GM10266 (cell line): ENCODE measurements around the gene TLR3.
"Not testable (repeated sequence)": the region's sequence is repeated elsewhere in the genome, so short reads cannot be mapped to it uniquely, and the experiment has no call there.

Experiments
- DNase-seq: peaks from one replicate; pipeline ENCODE4 v3.0.0; 2012; ENCODE audit errors: extremely low spot score
- TF ChIP-seq, protein P1 (sequence below): IDR thresholded peaks from 2 replicates; pipeline ENCODE4 v1.5.1; 2012; ENCODE audit warnings: mild to moderate bottlenecking, low read depth; ENCODE audit not compliant: control insufficient read depth, insufficient read depth; ENCODE audit errors: missing control alignments

TLR3 gene

DNA sequence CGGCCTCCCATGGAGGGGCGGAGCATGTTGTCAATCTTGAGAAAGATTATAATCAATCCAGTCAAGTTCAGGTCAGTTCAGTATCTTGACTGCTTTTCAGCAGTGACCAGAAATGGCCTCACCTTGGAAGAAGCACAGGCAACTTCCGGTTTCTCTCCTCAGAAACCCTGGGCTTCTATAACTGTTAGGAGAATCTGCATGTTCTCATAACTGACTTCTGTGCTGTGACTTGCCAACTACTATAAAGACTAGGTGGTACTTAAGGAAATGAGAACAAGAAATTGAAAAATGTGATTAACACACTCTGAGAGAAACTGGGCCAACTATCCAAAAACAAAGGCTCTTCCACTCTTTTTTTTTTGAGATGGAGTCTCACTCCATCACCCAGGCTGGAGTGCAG lies 35.9 kb upstream of the TLR3 start:
- TF ChIP-seq, protein P1, sequence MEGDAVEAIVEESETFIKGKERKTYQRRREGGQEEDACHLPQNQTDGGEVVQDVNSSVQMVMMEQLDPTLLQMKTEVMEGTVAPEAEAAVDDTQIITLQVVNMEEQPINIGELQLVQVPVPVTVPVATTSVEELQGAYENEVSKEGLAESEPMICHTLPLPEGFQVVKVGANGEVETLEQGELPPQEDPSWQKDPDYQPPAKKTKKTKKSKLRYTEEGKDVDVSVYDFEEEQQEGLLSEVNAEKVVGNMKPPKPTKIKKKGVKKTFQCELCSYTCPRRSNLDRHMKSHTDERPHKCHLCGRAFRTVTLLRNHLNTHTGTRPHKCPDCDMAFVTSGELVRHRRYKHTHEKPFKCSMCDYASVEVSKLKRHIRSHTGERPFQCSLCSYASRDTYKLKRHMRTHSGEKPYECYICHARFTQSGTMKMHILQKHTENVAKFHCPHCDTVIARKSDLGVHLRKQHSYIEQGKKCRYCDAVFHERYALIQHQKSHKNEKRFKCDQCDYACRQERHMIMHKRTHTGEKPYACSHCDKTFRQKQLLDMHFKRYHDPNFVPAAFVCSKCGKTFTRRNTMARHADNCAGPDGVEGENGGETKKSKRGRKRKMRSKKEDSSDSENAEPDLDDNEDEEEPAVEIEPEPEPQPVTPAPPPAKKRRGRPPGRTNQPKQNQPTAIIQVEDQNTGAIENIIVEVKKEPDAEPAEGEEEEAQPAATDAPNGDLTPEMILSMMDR: no peak
- DNase-seq: no peak

DNA sequence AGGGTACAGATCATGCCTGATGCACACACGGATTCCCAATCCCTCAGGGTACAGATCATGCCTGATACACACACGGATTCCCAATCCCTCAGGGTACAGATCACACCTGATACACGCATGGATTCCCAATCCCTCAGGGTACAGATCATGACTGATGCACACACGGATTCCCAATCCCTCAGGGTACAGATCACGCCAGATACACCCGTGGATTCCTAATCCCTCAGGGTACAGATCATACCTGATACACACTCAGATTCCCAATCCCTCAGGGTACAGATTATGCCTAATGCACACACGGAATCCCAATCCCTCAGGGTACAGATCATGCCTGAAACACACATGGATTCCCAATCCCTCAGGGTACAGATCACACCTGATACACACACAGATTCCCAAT lies 34.3 kb upstream of the TLR3 start:
- not testable (repeated sequence) for DNase-seq

DNA sequence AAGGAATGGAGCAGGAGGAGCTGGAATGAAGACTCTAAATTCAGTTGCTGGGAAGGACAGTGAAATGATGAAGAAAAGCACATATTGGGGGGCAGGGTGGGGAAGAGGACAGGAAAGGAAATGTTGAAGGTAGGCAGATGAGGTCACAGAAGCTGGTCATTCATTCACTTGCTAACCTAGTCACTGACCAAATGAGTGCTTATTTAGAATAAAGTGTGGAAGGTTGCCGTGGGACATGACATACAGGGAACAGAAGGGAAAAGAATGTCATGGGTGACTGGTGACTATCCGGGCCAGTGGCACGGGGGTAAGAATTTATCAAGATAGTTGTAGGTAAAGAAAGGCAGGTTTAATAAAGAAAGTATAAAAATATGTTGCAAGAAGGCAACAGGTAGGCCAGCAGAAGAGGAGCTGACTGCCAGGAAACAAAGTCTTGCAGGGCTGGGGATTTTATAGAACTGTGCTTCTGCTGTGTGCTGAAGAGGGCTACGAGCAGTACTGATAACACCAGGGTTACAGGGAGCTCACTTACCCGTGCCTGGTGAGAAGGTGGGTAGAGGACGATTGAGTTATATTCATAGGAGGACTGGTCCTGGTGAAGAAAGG lies 31.9 kb upstream of the TLR3 start:
- DNase-seq: no peak

DNA sequence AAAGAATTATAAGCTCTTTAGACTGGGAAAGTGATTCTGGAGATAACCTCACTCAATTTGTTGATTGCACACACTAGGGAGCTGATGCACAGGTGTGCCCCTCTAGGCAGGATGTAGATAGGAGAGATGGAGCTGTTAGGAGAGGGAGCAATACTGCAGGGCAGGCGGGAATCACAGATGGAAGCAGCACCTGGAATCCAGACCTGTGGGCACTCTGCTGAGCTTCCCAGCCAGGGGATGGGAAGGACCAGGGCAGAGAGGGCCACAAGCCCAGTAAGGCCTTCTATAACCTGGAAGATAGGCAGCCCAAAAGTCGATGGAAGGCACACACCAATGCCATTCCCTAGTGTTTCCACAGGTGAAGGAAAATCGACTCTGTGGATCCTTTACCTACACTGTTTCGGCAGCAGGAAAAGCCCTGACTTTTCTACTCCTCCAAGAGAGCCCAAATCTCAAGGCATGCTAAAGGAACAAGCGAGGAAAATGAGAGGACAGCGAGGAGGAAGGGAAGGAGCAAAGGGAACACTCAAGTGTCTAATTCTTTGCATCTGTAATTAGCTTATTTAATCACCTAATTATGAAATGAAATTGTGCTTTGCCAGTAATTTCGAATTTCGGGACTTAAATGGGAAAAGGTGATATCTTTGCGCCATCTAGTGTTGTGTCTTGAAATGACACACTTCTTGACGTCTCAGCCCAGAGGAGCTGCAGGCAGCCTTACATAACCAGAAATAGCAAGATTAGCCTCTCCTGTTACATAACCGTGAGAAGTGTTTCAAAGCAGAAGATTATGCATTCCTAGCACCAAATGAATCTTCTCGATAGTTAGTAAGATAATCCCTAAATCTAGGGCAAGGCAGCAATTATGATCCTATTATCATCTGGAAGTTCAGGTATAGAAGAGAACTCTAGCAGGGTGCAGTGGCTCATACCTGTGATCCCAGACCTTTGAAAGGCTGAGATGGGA lies 31.0 kb upstream of the TLR3 start:
- TF ChIP-seq, protein P1: peak; percentile 79
- peak; percentile 60 for DNase-seq

More for the DNA sequence above, 31.9 kb upstream of the TLR3 start:
- TF ChIP-seq, protein P1: no peak

DNA sequence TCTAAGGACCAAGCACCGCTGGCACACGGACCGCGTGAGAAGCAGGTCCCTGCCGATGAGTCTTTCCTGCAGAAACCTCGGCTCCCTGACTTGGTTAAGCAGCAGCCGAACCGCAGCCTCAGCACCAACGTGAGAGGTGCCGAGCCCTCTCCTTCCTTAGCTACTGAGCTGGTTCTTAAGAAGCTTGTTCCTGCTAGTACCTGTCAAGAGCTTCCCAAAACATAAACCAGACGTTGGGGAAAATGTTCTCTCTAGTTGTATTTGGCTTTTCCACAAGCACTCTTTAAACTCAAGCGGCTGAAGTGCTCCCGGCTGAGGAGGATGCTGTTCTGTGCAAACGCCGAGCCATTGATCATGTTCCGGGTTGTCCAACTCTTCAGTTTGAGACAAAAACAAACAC lies 29.3 kb upstream of the TLR3 start:
- no peak for DNase-seq
- TF ChIP-seq, protein P1: no peak

DNA sequence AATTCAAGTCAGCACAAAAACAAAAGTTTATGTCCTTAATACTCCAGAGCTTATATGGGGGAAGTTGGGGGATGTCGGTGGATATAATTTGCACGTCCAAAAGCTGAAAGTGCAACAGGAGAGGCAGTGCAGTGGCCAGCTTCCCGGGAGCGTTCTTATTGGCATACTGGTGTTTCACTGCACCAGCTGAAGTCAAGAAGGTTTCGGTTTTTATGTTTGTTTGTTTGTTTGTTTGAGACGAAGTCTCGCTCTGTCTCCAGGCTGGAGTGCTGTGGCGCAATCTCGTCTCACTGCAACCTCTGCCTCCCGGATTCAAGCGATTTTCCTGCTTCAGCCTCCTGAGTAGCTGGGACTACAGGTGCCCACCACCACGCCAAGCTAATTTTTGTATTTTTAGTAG lies 28.6 kb upstream of the TLR3 start:
- no peak for DNase-seq
- TF ChIP-seq, protein P1: no peak

DNA sequence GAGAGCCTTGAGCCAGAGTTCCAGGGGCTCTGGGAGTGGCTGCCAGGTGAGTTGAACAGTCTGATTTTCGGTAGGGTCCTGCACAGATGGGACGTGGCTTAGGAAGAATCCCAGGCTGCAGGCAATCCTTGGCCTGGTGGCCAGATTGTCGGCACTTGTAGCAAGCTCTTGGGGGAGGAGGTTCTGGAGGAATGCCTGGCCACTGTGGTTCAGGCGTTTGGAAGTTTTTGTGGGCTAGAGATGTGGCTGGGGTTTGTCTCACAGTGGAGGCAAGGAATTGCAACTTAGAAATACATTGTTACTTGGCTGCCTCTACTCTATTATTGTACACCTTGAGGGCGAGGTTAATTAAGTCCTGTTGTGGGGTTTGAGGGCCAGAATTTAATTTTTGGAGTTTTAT lies 21.5 kb upstream of the TLR3 start:
- not testable (repeated sequence) for DNase-seq

DNA sequence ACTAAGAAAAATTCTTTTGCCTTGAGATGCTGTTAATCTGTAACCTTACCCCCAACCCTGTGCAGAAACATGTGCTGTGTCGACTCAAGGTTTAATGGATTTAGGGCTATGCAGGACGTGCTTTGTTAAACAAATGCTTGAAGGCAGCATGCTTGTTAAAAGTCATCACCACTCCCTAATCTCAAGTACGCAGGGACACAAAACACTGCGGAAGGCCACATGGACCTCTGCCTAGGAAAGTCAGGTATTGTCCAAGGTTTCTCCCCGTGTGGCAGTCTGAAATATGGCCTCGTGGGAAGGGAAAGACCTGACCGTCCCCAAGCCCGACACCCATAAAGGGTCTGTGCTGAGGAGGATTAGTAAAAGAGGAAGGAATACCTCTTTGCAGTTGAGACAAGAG lies 18.8 kb upstream of the TLR3 start:
- not testable (repeated sequence) for DNase-seq

DNA sequence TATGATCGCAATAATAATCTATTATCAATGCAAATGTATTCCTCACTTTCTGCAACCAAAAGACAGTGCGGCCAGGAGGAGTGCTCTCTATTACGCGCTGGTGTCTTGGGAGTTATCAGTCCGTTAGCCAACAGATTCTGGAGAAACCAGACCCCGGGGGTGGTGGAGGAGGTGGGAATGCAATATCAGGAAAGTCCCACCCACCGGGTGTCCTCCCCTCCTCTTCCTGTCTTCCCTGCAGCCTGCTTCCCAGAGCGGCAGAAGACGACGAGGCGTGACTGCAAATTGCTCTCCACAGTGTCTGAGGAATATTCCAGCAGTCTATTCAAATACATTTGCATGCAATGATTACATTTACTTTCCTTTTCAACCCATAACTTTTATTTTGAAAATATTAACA lies 17.9 kb upstream of the TLR3 start:
- DNase-seq: no peak
- TF ChIP-seq, protein P1: no peak
